ENCODE data around the gene SATB2. TPM values are rescaled to one million over a fixed set of nuclear protein-coding genes. Genes with fewer than 3 reads are reported as not detected.

The SATB2 gene
- total RNA-seq, 1 experiment from 2014 or later, result 22.1 TPM

GRCh38 chr2:199220920-199221319, 236.8 kb downstream of the SATB2 start:
- POLR2A ChIA-PET, result no interaction called here
- Mint-ChIP-seq H3K27me3 (ENCODE audit: low read depth) (no peaks in the 10 kb centered on the region), H3K36me3 (peaks cover 9% of the 10 kb centered on the region; the same call in 1 of the 2 replicates)

More at GRCh38 chr2:199220920-199221319, 236.8 kb downstream of the SATB2 start:
- Mint-ChIP-seq H3K9me3 (peaks cover 44% of the 10 kb centered on the region), H3K27ac (no peak overlapping the region), H3K4me3 (no peak overlapping the region), H3K4me1 (no peaks in the 10 kb centered on the region)
- TF ChIP-seq CREM (CRISPR knock-in tag; IDR thresholded peaks at IDR 0.05), result no peak
- TF ChIP-seq SP1 (CRISPR knock-in tag; conservative IDR thresholded peaks at IDR 0.05), result no peak
- no peak for TF ChIP-seq ERG (CRISPR knock-in tag; IDR thresholded peaks at IDR 0.05)
- no peak for TF ChIP-seq ZNF138 (CRISPR knock-in tag; conservative IDR thresholded peaks at IDR 0.05)
- no peak for TF ChIP-seq ZNF263 (CRISPR knock-in tag; IDR thresholded peaks at IDR 0.05; ENCODE audit: low read depth)
- no peak for TF ChIP-seq ZNF425 (CRISPR knock-in tag; conservative IDR thresholded peaks at IDR 0.05)
- TF ChIP-seq NFYB (CRISPR knock-in tag; conservative IDR thresholded peaks at IDR 0.05; ENCODE audit: low read depth), result no peak
- no peak for TF ChIP-seq HMGXB4 (CRISPR knock-in tag; IDR thresholded peaks at IDR 0.05)
- TF ChIP-seq AFF4 (CRISPR knock-in tag; IDR thresholded peaks at IDR 0.05; ENCODE audit: borderline replicate concordance), result no peak
- no peak for TF ChIP-seq ZNF423 (CRISPR knock-in tag; IDR thresholded peaks at IDR 0.05)
- TF ChIP-seq ZBTB21 (CRISPR knock-in tag; IDR thresholded peaks at IDR 0.05; ENCODE audit: borderline replicate concordance), result no peak
- TF ChIP-seq CTCF (IDR thresholded peaks at IDR 0.05), result no peak
- DNase-seq (ENCODE audit: low spot score) (no peak), ATAC-seq (no peak)
- CTCF ChIA-PET, result no interaction called here

Measured in WTC11 (cell line).